Endothelial cell of hepatic sinusoid (primary cell): ENCODE measurements around the gene DNAAF8.

ENCODE experiments used
- in situ Hi-C: cut with HindIII; loops from 2 replicates; pipeline ENCODE4 v1.10.0; 2017; ENCODE audit warnings: low sequenced_read_pairs

DNAAF8 gene

GRCh38 chr16:4694642-4695451 lies 39.5 kb upstream of the DNAAF8 start:
- in situ Hi-C loops, result no loop called here

DNA sequence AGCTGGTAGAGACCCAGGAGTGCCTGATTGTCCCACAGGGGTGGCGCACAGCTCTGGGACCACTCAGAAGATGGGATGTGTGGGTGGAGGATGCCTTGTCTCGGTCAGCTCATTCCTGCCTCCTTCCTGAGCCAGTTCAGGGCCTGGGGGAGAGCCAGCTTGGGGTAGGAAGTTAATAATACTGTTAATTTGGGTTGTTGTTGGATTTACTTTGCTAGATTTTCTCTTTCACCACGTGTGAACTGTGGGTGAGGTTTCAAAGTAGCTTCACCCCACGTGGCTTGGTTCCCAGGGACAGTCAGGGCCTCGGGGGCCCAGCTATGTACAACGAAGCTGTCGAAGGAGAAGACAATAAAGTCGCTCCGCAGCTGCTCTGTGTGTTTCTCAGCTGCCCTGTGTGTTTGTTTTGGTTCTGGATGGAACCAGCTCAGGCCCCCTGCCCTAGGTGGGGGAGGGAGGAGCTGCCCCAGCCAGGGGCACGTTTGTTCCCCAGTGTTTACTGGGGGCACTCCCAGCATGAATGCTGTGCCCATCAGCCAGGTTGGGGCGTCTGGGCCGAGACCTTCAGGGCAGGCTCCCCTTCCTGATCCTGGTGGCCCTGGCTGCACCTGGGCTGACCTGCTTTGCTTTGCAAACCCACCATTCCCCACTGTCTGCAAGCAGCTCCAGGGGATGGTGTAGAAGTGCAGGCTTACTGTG lies 38.7 kb upstream of the DNAAF8 start:
- in situ Hi-C loops, result no loop called here

DNA sequence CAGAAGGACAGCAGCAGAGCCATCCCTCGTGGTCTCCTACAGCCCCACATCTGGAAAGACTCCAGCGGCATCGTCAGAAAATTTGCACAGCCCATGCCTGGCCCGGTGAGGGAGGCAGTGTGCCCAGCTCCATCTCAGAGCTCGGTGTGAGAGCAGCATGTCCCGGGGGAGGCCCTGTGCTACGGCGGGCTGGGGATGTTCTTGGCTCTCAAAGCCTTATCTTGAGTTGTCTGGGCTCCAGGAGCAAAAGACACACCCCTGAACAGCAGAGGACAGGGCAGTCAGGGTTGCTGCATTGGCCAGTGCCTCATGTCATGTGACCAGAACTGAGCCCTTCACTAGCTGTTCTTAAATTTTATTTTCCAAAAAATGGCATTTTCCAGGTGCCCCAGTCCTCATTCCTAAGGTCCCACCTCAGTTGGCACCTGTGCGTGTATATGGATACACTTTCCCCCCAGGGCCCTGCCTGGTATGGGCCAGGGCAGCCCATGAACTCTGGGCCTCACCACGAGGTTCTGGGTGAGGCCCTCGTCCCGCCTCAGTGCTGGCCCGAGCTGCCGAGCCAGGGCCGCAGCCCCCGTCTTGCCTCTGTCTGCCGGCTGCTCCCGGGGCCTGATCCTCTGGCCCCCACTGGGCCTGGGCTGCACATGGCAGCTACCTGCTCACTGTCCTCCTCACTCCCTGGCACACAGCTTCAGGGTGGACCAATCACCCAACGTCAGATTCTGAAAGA lies 38.0 kb upstream of the DNAAF8 start:
- in situ Hi-C loops, result no loop called here

DNA sequence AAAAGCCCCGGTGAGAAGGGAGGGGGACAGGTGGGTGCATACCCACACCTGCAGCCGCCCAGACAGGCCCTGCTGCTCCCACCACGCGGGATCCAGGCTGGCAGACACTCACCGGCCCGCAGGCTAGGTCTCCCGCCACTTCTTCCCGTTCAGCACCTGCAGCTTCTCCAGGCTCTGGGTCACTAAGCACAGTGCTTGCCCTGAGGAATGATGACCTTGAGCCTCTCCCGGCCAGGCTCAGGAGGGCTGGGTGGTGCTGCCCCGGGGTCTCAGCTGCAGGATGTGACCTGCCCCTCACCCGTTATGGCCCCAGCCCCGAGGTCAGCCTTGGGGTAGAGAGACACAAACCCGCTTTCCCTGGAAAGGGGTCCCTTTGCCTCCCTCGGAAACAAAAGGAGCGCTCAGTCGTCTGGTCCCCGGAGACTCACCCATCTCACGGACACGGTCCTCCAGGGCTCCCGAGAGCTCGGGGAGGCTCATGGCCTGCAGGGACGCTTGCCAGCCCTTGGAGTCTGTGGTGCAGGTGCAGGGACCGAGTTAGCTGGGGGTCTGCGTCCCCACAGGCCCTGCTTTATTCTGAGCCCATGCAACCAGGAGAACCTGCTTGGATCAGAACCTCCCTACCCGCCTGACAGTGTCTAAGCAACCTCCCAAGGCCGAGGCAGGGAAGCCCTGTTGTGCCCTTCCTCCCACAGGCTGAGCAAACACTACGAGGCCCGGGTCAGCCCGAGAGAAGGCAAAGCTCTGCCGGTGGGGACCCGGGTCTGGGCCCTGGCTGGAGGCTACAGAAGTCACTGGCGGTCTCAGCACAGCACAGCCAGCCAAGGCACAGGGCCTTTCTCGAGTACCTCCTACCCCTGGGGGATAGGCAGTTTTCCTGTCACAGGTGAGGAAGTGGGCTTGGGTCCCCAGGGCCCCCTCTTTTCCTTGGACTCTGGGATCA lies 37.2 kb upstream of the DNAAF8 start:
- in situ Hi-C loops, result no loop called here

GRCh38 chr16:4697848-4698291 lies 36.5 kb upstream of the DNAAF8 start:
- in situ Hi-C loops, result no loop called here

DNA sequence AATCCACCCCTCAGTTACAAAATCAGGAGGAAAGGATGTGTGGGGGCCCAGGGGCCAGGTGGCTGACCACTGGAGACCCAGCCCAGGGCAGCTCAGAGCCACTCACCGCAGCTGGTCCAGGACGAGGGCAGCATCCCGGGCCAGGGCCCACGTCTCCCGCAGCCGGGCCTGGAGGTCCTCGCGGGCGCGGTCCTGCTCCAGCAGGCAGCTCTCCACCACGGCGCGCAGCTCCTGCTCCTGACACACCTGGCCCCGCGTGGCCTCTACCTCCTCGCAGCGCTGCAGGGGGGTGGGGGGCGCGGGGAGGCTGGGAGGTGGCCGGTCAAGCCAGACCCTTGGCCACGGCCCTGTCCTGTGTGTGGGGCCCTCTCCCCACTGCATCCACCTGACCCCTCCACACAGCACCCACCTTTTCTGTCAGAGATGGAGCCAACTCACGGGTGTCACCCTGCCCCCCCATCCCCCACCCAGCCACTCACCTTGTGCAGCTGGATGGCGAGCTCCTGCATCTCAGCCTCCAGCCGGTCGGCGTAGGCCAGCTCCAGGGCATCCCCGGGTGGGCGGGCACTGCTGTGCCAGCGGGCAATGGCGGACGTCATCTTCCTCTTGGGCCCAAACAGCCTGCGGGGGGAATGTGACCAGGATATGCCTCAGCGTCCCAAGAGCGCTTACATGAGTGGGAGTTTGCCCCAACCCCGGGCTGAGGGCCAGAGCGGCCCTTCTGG lies 35.9 kb upstream of the DNAAF8 start:
- in situ Hi-C loops, result no loop called here

- in situ Hi-C loops, result no loop called here
Observed at GRCh38 chr16:4699046-4699556, 35.2 kb upstream of the DNAAF8 start.

- in situ Hi-C loops, result no loop called here
Observed at GRCh38 chr16:4700380-4700996, 33.8 kb upstream of the DNAAF8 start.

DNA sequence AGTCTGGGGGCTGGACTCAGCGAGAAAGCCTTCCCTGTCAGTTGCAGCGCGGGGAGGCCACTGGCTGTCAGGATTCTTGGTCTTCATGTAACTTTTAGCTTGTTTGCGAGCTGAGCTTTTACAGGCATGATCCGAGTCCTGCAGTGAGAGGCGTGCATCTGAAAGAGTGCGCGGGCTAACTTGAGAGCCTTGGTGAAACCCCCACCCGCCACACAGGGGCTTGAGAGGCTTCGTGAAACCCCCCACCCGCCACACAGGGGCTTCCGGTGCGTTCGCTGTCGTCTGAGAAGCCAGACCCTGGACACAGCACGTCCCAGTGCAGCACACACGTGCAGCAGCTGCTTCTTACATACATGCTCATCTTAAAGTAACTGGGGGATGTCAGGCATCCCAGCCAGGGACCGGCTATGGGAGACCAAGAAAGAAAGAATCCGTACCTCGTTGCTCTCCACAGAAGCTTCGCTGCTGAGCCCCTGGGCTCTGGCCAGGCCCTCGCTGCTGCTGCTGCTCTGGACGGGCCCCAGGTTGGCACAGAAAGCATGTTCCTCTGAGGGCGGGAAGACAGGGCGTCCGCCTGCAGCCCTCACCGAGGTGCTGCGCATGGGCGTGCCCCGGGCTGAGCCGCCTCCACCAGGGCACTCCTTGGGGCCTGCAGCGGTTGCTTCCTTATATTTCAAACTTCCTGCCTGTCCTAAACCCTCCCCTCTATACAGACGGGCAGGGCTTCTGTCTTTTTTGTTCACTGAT lies 33.2 kb upstream of the DNAAF8 start:
- in situ Hi-C loops, result no loop called here

- in situ Hi-C loops, result no loop called here
Observed at GRCh38 chr16:4701791-4702465, 32.4 kb upstream of the DNAAF8 start.

DNA sequence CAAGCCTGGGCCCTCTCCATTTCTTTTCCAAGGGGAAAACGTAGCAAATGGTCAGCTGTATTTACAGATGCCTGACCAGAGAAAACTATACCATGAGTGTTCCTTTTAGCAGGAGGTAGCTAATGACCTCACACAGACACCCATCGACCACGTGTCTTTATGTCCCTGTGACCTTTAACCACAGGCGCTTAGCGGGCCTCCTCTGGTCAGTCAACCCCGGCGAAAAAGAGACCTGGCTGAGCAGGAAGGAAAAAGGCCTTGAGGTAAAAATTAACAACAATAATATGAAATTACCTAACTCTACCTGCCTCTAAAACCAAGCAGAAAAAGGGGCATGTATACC lies 31.9 kb upstream of the DNAAF8 start:
- in situ Hi-C loops, result no loop called here

GRCh38 chr16:4703906-4704305 lies 30.4 kb upstream of the DNAAF8 start:
- in situ Hi-C loops, result no loop called here

DNA sequence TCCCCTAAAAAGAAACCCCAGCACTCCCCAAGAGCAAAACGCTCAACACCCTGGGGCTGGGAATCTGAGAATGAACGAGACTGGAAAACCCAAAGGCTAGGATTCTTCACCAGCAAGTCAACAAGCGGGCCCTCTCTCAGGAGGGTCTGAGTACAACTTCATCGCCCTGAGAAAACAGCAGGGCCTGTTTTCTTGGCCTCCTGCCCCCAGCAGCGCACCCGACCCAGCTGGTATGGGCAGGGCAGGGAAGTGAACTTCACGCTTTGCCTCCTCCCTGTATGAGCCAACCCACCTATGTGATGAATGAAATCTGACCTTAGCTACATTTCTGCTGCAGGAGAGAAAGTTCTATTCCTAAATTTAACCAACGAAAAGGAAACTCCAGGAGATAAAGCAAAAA lies 29.8 kb upstream of the DNAAF8 start:
- in situ Hi-C loops, result no loop called here

GRCh38 chr16:4704913-4705312 lies 29.4 kb upstream of the DNAAF8 start:
- in situ Hi-C loops, result no loop called here

DNA sequence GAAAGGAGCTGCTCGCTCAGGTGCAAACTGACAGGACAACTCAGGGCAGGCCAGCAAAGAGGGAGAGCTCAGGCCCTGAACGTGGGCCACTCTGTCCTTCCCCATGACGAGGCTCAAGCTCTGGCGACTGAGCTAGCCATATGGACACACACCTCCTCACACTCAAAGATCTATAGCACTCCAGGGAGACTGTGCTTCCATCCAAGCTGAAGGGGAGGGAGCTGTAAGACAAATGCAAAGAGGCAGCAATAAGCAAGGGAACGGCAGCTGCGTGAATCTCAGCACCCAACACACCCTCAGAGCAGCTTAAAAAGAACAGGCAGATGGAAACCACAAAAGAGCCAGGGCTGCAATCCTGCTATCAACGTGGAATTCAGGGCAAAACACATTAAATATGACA lies 27.5 kb upstream of the DNAAF8 start:
- in situ Hi-C loops, result no loop called here

DNA sequence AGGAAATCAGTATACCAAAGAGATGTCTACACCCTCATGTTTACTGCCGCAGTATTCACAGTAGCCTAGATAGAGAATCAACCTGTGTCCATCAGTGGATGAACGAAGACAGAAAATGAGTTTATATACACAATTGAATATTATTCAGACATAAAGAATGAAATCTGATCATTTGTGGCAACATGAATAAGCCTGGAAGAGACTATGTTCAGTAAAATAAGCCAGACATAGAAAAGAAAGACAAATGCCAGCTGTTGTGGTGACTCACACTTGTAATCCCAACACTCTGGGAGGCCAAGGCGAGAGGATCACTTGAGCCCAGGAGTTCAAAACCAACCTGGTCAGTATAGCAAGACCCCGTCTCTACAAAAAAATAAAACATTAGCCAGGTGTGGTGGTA lies 24.9 kb upstream of the DNAAF8 start:
- in situ Hi-C loops, result no loop called here

DNA sequence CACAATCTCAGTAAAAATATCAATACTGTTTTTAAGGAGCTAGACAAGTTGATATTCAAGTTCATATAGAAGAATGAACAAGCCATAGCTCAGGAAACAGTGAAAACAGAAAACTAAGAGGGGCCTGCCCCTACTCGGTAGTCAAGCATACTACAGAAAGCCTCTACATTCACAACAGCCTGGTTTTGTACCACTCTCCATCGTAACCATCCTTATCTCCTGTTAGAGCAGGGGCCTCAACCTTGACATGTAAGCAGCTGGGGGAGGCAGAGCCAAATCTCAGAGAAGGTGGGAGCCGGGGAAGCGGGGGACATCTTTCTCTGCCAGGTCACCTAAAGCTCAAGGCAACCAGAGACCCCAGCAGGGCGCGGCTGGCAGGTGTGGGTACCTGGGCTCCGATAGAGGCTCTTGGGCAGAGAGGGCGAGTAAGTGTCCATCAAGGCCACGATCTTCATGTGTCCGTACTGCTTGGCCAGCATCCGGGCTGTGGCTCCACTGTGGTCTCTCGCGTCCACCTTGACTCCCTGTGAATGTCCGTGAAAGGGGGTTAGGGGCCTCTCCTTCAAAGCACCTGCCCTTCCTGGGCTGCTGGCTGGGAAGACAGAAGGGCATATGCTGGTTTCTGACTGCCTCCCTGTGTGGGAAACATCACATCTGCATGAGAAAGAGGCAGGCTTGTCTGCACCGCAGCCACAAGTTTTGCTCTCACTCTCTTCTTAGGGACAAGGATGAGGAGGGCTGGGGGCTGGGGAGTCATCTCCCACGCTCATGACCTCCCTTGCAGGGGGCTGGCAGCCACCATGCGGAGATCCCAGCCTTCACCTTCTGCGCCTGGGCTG lies 20.5 kb upstream of the DNAAF8 start:
- in situ Hi-C loops, result no loop called here
